Measurements from ENCODE around the gene BAG3. TPM values are rescaled to one million over a fixed set of nuclear protein-coding genes. Genes with fewer than 3 reads are reported as not detected.
"Not testable (repeated sequence)": the region's sequence is repeated elsewhere in the genome, so short reads cannot be mapped to it uniquely, and the experiment has no call there.

The BAG3 gene
- total RNA-seq, 6 experiments from 2014 or later: 97.2 to 108 (median 101) TPM

DNA sequence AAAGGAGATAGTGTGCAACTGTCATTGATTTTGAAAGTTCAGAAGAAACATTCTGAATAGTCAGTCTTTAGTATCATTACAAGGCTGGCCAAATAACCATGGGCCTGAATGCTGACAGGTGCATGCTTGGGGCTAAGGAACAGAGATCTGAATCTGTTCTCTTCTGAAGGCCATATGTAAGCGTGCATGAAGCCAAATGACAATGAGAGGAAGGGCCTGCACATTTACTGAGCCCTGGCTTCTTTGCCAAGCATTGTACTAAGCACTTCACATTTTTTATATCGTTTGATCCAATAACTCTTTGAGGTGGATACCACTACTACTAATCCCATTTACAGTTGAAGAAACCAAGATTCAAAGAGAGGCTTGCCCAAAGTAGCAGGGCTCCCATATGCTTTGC is 32.0 kb upstream of the BAG3 start:
- H3K27ac Mint-ChIP-seq: no peak overlapping the region
- no peak overlapping the region for H3K4me3 Mint-ChIP-seq
- TF ChIP-seq, protein P1, sequence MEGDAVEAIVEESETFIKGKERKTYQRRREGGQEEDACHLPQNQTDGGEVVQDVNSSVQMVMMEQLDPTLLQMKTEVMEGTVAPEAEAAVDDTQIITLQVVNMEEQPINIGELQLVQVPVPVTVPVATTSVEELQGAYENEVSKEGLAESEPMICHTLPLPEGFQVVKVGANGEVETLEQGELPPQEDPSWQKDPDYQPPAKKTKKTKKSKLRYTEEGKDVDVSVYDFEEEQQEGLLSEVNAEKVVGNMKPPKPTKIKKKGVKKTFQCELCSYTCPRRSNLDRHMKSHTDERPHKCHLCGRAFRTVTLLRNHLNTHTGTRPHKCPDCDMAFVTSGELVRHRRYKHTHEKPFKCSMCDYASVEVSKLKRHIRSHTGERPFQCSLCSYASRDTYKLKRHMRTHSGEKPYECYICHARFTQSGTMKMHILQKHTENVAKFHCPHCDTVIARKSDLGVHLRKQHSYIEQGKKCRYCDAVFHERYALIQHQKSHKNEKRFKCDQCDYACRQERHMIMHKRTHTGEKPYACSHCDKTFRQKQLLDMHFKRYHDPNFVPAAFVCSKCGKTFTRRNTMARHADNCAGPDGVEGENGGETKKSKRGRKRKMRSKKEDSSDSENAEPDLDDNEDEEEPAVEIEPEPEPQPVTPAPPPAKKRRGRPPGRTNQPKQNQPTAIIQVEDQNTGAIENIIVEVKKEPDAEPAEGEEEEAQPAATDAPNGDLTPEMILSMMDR (IDR thresholded peaks at IDR 0.05): no peak
- DNase-seq: no peak
- H3K27me3 Mint-ChIP-seq (ENCODE audit: insufficient read depth): peaks cover 5% of the 10 kb centered on the region
- H3K9me3 Mint-ChIP-seq: no peaks in the 10 kb centered on the region
- peaks cover 14% of the 10 kb centered on the region for H3K4me1 Mint-ChIP-seq (ENCODE audit: low read depth)
- no peaks in the 10 kb centered on the region for H3K36me3 Mint-ChIP-seq (ENCODE audit: low read depth)

DNA sequence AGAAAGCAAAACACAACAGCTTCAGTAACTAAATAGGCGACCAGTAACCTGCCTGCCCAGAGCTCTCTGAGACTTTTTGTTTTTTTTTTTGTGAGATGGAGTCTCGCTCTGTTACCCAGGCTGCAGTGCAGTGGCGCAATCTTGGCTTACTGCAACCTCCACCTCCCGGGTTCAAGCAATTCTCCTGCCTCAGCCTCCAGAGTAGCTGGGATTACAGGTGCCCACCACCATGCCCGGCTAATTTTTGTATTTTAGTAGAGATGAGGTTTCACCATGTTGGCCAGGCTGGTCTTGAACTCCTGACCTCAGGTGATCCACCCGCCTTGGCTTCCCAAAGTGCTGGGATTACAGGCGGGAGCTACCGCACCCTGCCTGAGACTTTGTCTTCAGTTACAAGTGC is 31.4 kb upstream of the BAG3 start:
- Mint-ChIP-seq H3K4me1 (ENCODE audit: low read depth) (peaks cover 14% of the 10 kb centered on the region), H3K27ac (peak overlapping the region; percentile 24; the same call in 1 of the 2 replicates)
- DNase-seq; H3K27me3 Mint-ChIP-seq (ENCODE audit: insufficient read depth); H3K4me3 Mint-ChIP-seq; H3K36me3 Mint-ChIP-seq (ENCODE audit: low read depth); H3K9me3 Mint-ChIP-seq: not testable (repeated sequence)

DNA sequence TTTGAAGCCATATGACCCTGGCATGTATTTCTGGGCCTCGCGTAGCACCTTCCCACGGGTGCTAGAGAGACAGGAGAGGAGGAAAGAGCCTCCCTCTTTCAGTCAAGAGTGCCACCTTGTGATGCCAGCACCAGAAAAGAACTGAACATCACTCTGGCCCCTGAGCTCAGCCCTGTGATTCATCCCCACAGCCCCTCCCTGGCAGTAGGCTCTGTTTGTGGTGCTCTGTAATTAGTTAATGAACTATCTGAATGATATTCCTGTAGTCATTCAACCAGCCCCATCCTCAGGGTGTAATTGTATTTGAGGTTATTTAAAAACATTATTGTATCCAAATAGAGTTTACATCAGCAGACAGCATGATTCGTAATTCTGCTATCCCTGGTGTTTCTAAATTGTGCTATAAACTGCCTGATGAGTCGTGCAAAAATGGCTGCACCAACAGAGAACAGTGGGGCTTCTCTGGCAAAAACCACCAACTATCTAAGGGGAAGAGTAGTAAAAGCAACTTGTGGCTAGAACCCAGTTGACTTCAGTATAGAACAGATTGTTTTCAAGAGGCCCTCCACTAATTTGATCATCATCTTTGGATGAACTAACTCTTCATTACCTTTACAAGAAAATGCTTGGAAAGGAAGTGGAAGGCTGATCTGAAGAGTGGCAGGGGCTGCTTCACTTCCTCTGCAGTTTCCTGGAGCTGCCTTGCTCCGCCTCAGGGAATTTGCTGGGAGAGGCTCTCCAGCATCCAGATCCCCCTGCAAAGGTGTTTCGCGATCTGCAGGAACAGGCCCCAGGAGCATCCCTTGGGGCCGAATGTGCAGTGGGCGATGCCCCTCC is 30.7 kb upstream of the BAG3 start:
- peak; percentile 46 for DNase-seq
- no peak overlapping the region for H3K4me3 Mint-ChIP-seq
- peaks cover 14% of the 10 kb centered on the region for H3K4me1 Mint-ChIP-seq (ENCODE audit: low read depth)
- TF ChIP-seq, protein P1 (IDR thresholded peaks at IDR 0.05): no peak
- H3K27ac Mint-ChIP-seq: peak overlapping the region; percentile 24
- H3K27me3 Mint-ChIP-seq (ENCODE audit: insufficient read depth): peaks cover 3% of the 10 kb centered on the region
- no peaks in the 10 kb centered on the region for H3K36me3 Mint-ChIP-seq (ENCODE audit: low read depth)
- no peaks in the 10 kb centered on the region for H3K9me3 Mint-ChIP-seq

DNA sequence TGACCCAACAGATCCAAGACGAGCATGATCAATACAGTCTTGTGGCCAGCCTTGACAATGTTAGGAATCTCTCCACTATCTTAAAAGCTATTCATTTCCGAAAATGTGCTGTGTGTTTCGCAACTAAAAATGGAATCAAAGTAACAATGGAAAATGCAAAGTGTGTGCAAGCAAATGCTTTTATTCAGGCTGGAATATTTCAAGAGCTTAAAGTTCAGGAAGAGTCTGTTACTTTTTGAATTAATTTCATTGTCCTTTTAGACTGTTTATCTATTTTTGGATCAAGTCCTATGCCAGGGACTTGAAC is 30.1 kb upstream of the BAG3 start:
- TF ChIP-seq, protein P1 (IDR thresholded peaks at IDR 0.05): no peak
- no peak overlapping the region for H3K27ac Mint-ChIP-seq
- peaks cover 14% of the 10 kb centered on the region for H3K4me1 Mint-ChIP-seq (ENCODE audit: low read depth)
- no peaks in the 10 kb centered on the region for H3K36me3 Mint-ChIP-seq (ENCODE audit: low read depth)
- H3K27me3 Mint-ChIP-seq (ENCODE audit: insufficient read depth): peaks cover 3% of the 10 kb centered on the region
- H3K4me3 Mint-ChIP-seq: no peak overlapping the region
- DNase-seq: no peak
- H3K9me3 Mint-ChIP-seq: no peaks in the 10 kb centered on the region

DNA sequence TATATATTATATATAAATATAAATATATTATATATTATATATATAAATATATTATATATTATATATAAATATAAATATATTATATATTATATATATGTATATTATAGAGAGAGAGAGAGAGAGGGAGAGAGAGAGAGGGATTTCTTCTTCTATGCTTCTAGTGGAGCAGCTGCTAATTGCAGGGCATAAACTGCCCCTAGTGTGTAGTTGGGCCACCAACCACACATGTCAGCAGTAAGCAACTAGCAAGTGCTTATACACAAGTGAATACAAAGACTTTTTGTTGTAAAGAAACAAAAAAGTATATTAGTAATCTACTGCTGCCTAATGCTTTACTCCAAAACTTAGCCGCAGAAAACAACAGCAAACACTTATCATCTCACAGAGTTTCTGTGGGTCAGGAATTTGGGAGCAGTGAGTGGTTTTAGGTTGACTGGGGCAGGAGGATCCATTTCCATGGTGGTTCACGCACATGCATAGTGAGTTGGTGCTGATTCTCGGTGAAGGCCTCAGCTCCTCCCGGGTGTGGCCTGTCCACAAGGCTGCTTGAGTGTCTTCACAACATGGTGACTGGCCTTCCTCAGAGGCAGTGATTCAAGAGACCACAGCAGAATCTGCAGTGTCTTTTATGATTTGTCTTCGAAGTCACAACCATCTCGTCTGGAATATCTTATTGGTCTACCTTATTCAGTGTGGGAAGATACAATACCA is 25.5 kb upstream of the BAG3 start:
- Mint-ChIP-seq H3K4me1 (ENCODE audit: low read depth) (peaks cover 6% of the 10 kb centered on the region), H3K27me3 (ENCODE audit: insufficient read depth) (no peaks in the 10 kb centered on the region; the same call in 1 of the 2 replicates), H3K9me3 (no peaks in the 10 kb centered on the region), H3K36me3 (ENCODE audit: low read depth) (no peaks in the 10 kb centered on the region), H3K4me3 (no peak overlapping the region), H3K27ac (no peak overlapping the region)
- no peak for DNase-seq
- TF ChIP-seq, protein P1 (IDR thresholded peaks at IDR 0.05): no peak

DNA sequence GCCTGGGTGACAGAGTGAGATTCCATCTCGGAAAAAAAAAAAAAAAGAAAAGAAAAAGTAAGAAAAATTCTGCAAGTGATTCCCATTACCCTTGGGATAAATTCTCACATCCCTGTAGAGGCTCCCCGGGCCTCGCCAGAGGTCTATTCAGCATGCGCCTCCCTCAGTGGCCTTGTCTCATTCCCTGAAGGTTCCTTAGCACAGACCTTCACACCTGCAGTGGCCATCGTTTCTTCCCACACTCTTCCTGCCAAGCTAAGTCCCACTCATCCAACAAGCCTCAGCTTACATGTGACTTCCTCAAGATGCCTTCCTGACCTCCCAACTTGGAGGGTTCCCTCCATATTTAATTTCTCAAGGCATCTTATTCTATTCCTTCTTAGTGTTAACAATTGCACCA is 20.9 kb upstream of the BAG3 start:
- TF ChIP-seq, protein P1 (IDR thresholded peaks at IDR 0.05): no peak
- Mint-ChIP-seq H3K36me3 (ENCODE audit: low read depth) (no peaks in the 10 kb centered on the region), H3K4me3 (no peak overlapping the region), H3K9me3 (no peaks in the 10 kb centered on the region), H3K27ac (no peak overlapping the region), H3K4me1 (ENCODE audit: low read depth) (no peaks in the 10 kb centered on the region), H3K27me3 (ENCODE audit: insufficient read depth) (no peaks in the 10 kb centered on the region; the same call in 1 of the 2 replicates)
- DNase-seq: no peak
